ENCODE results near the gene CCDC18. TPM values are rescaled to one million over a fixed set of nuclear protein-coding genes. Genes with fewer than 3 reads are reported as not detected.
"Not testable (repeated sequence)": the region's sequence is repeated elsewhere in the genome, so short reads cannot be mapped to it uniquely, and the experiment has no call there.

Gene CCDC18
- total RNA-seq, 1 donor from 2014 or later, result 15.9 TPM

GRCh38 chr1:93256433-93256832, 75.9 kb downstream of the CCDC18 start:
- CTCF ChIA-PET, result no interaction called here
- Mint-ChIP-seq H3K9me3 (peaks cover 10% of the 10 kb centered on the region), H3K27me3 (no peaks in the 10 kb centered on the region), H3K36me3 (ENCODE audit: low read depth) (peaks cover 43% of the 10 kb centered on the region), H3K4me1 (no peaks in the 10 kb centered on the region), H3K27ac (no peak overlapping the region), H3K4me3 (no peak overlapping the region)
- intact Hi-C loops (cut with micrococcal nuclease), result no loop called here
- DNase-seq (no peak), ATAC-seq (ENCODE audit: low read depth) (no peak)
- TF ChIP-seq, protein P1, sequence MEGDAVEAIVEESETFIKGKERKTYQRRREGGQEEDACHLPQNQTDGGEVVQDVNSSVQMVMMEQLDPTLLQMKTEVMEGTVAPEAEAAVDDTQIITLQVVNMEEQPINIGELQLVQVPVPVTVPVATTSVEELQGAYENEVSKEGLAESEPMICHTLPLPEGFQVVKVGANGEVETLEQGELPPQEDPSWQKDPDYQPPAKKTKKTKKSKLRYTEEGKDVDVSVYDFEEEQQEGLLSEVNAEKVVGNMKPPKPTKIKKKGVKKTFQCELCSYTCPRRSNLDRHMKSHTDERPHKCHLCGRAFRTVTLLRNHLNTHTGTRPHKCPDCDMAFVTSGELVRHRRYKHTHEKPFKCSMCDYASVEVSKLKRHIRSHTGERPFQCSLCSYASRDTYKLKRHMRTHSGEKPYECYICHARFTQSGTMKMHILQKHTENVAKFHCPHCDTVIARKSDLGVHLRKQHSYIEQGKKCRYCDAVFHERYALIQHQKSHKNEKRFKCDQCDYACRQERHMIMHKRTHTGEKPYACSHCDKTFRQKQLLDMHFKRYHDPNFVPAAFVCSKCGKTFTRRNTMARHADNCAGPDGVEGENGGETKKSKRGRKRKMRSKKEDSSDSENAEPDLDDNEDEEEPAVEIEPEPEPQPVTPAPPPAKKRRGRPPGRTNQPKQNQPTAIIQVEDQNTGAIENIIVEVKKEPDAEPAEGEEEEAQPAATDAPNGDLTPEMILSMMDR (IDR thresholded peaks at IDR 0.05), result no peak
- POLR2A ChIA-PET, result no interaction called here

GRCh38 chr1:93257889-93258288, 77.4 kb downstream of the CCDC18 start:
- TF ChIP-seq, protein P1 (IDR thresholded peaks at IDR 0.05), result no peak
- DNase-seq, result no peak
- intact Hi-C loops (cut with micrococcal nuclease), result no loop called here
- CTCF ChIA-PET, result no interaction called here
- POLR2A ChIA-PET, result interaction anchor here (0.6 kb wide), 1 partner anchor 77 kb away, joined by 3 read pairs; no protein-coding TSS in a partner anchor
- Mint-ChIP-seq H3K27ac (no peak overlapping the region), H3K27me3 (no peaks in the 10 kb centered on the region), H3K4me3 (no peak overlapping the region), H3K36me3 (ENCODE audit: low read depth) (peaks cover 44% of the 10 kb centered on the region), H3K4me1 (no peaks in the 10 kb centered on the region), H3K9me3 (peaks cover 11% of the 10 kb centered on the region)
- no peak for ATAC-seq (ENCODE audit: low read depth)

- H3K27ac Mint-ChIP-seq; H3K4me1 Mint-ChIP-seq; CTCF ChIA-PET; DNase-seq; intact Hi-C loops (cut with micrococcal nuclease); H3K4me3 Mint-ChIP-seq; H3K27me3 Mint-ChIP-seq; ATAC-seq (ENCODE audit: low read depth); POLR2A ChIA-PET: not testable (repeated sequence)
- peaks cover 19% of the 10 kb centered on the region for H3K9me3 Mint-ChIP-seq
- peaks cover 55% of the 10 kb centered on the region for H3K36me3 Mint-ChIP-seq (ENCODE audit: low read depth)
Measured at GRCh38 chr1:93260726-93261125, 80.2 kb downstream of the CCDC18 start.

GRCh38 chr1:93262645-93263044, 82.1 kb downstream of the CCDC18 start:
- ChIA-PET POLR2A (no interaction called here), CTCF (no interaction called here)
- H3K36me3 Mint-ChIP-seq (ENCODE audit: low read depth), result peaks cover 62% of the 10 kb centered on the region
- TF ChIP-seq, protein P1 (IDR thresholded peaks at IDR 0.05), result no peak
- intact Hi-C loops (cut with micrococcal nuclease), result no loop called here
- H3K4me3 Mint-ChIP-seq, result no peak overlapping the region
- H3K27ac Mint-ChIP-seq, result no peak overlapping the region
- ATAC-seq (ENCODE audit: low read depth) (no peak), DNase-seq (no peak)
- H3K9me3 Mint-ChIP-seq, result peaks cover 19% of the 10 kb centered on the region
- no peaks in the 10 kb centered on the region for H3K27me3 Mint-ChIP-seq
- H3K4me1 Mint-ChIP-seq, result no peaks in the 10 kb centered on the region

GRCh38 chr1:93268888-93269287, 88.4 kb downstream of the CCDC18 start:
- H3K4me1 Mint-ChIP-seq; DNase-seq; H3K9me3 Mint-ChIP-seq; H3K27me3 Mint-ChIP-seq; ATAC-seq (ENCODE audit: low read depth); H3K4me3 Mint-ChIP-seq; CTCF ChIA-PET; H3K27ac Mint-ChIP-seq; intact Hi-C loops (cut with micrococcal nuclease); POLR2A ChIA-PET: not testable (repeated sequence)
- H3K36me3 Mint-ChIP-seq (ENCODE audit: low read depth), result peaks cover 38% of the 10 kb centered on the region

DNA sequence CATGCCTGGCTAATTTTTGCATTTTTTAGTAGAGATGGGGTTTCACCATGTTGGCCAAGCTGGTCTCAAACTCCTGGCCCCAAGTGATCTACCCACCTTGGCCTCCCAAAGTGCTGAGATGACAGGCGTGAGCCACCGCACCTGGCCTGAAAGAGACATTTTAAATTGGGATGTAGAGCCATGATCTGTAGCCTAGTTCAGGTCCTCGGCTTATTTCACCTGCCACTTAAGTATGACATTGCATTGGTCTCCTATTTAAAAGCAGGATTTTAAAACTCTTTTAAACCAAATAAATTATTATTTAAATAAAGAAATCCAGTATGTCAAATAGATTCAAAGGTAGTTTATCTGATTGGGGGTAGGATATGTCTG, 94.7 kb downstream of the CCDC18 start:
- H3K9me3 Mint-ChIP-seq; ATAC-seq (ENCODE audit: low read depth); H3K27ac Mint-ChIP-seq; H3K4me3 Mint-ChIP-seq; H3K27me3 Mint-ChIP-seq; POLR2A ChIA-PET; intact Hi-C loops (cut with micrococcal nuclease); DNase-seq; H3K4me1 Mint-ChIP-seq: not testable (repeated sequence)
- CTCF ChIA-PET, result interaction anchor here (1.6 kb wide), 1 partner anchor 29 kb away, joined by 4 read pairs; no protein-coding TSS in a partner anchor
- H3K36me3 Mint-ChIP-seq (ENCODE audit: low read depth), result peaks cover 21% of the 10 kb centered on the region
